MM.1S (cell line): Measurements from ENCODE around the gene TEX55.

Experiments used
- DNase-seq: peaks from one replicate; pipeline ENCODE4 v3.0.0-alpha.2; 2015
- H2AFZ ChIP-seq: fragments of 300-600 bp; sonication (generic); 2 replicates; pipeline ENCODE4 v1.6.0; 2016; ENCODE audit warnings: antibody characterized with exemption, low read length
- H3F3A ChIP-seq: fragments of 300-600 bp; sonication (generic); 2 replicates; pipeline ENCODE4 v1.6.1; 2016; ENCODE audit warnings: mild to moderate bottlenecking, antibody characterized with exemption, low read length, moderate library complexity, mixed read lengths; ENCODE audit not compliant: insufficient read depth
- H3K27ac ChIP-seq: fragments of 300-600 bp; sonication (generic); 2 replicates; pipeline ENCODE4 v1.5.1; 2016; ENCODE audit warnings: mild to moderate bottlenecking, low read length
- H3K27me3 ChIP-seq: fragments of 300-600 bp; sonication (generic); replicated peaks from 2 replicates; pipeline ENCODE4 v1.6.0; 2016; ENCODE audit warnings: low read length; ENCODE audit not compliant: insufficient read depth
- H3K36me3 ChIP-seq: fragments of 300-600 bp; sonication (generic); replicated peaks from 2 replicates; pipeline ENCODE4 v1.6.1; 2016; ENCODE audit warnings: mild to moderate bottlenecking, low read length, mixed read lengths; ENCODE audit not compliant: insufficient read depth
- H3K4me1 ChIP-seq: fragments of 300-600 bp; sonication (generic); 2 replicates; pipeline ENCODE4 v1.6.1; 2016; ENCODE audit warnings: low read length, mixed read lengths
- H3K4me2 ChIP-seq: fragments of 300-600 bp; sonication (generic); 2 replicates; pipeline ENCODE4 v1.6.0; 2016; ENCODE audit warnings: low read depth, low read length
- H3K4me3 ChIP-seq: fragments of 300-600 bp; sonication (generic); 2 replicates; pipeline ENCODE4 v1.5.1; 2016; ENCODE audit warnings: low read length, mixed read lengths
- H3K79me2 ChIP-seq: fragments of 300-600 bp; sonication (generic); 2 replicates; pipeline ENCODE4 v1.6.1; 2016; ENCODE audit warnings: mixed run types, low read length, mixed read lengths
- H3K9ac ChIP-seq: fragments of 300-600 bp; sonication (generic); 2 replicates; pipeline ENCODE4 v1.6.1; 2016; ENCODE audit warnings: low read length, mixed read lengths
- H3K9me2 ChIP-seq: fragments of 300-600 bp; sonication (generic); replicated peaks from 2 replicates; pipeline ENCODE4 v1.6.1; 2016; ENCODE audit warnings: mild to moderate bottlenecking, low read length, mixed read lengths; ENCODE audit not compliant: insufficient read depth
- H3K9me3 ChIP-seq: fragments of 300-600 bp; sonication (generic); replicated peaks from 2 replicates; pipeline ENCODE4 v1.6.1; 2016; ENCODE audit warnings: mild to moderate bottlenecking, low read length, mixed read lengths; ENCODE audit not compliant: insufficient read depth
- H4K20me1 ChIP-seq: fragments of 300-600 bp; sonication (generic); 2 replicates; pipeline ENCODE4 v1.6.1; 2016; ENCODE audit warnings: mild to moderate bottlenecking, low read length, moderate library complexity, mixed read lengths; ENCODE audit not compliant: insufficient read depth
- CTCF ChIP-seq: fragments of 300-600 bp; sonication (generic); IDR thresholded peaks from 2 replicates; pipeline ENCODE4 v1.5.1; 2016; ENCODE audit warnings: antibody characterized with exemption, low read length, mixed read lengths
- EZH2 ChIP-seq: fragments of 300-600 bp; sonication (generic); optimal IDR thresholded peaks from 2 replicates; pipeline ENCODE3; 2017; ENCODE audit warnings: low read depth, mild to moderate bottlenecking, antibody characterized with exemption, low read length, mixed read lengths
- EZH2phosphoT487 ChIP-seq: fragments of 300-600 bp; sonication (generic); IDR thresholded peaks from 2 replicates; pipeline ENCODE4 v1.6.1; 2018; ENCODE audit warnings: antibody characterized with exemption, low read length

TEX55 gene

GRCh38 chr3:119175872-119176756 lies 30.1 kb downstream of the TEX55 start:
- Histone ChIP-seq H3K79me2 (no peaks in the 10 kb centered on the region), H3K9me2 (no peaks in the 10 kb centered on the region), H3K4me3 (no peak overlapping the region), H3K36me3 (no peaks in the 10 kb centered on the region), H3K4me2 (no peak overlapping the region), H3K9me3 (no peaks in the 10 kb centered on the region), H3K9ac (no peak overlapping the region), H3F3A (no peaks in the 10 kb centered on the region), H3K27ac (no peak overlapping the region), H3K4me1 (no peaks in the 10 kb centered on the region), H3K27me3 (no peaks in the 10 kb centered on the region), H2AFZ (no peak overlapping the region), H4K20me1 (no peaks in the 10 kb centered on the region)
- no peak for DNase-seq
- TF ChIP-seq CTCF (no peak), EZH2phosphoT487 (no peak), EZH2 (no peak)

GRCh38 chr3:119176778-119177177 lies 30.8 kb downstream of the TEX55 start:
- Histone ChIP-seq H3K79me2 (no peaks in the 10 kb centered on the region), H3K4me3 (no peak overlapping the region), H3K4me2 (no peak overlapping the region), H3K27ac (no peak overlapping the region), H3K27me3 (no peaks in the 10 kb centered on the region), H3K9ac (no peak overlapping the region), H3K4me1 (no peaks in the 10 kb centered on the region), H4K20me1 (no peaks in the 10 kb centered on the region), H3F3A (no peaks in the 10 kb centered on the region), H3K9me3 (no peaks in the 10 kb centered on the region), H2AFZ (no peak overlapping the region), H3K36me3 (no peaks in the 10 kb centered on the region), H3K9me2 (no peaks in the 10 kb centered on the region)
- TF ChIP-seq EZH2phosphoT487 (no peak), CTCF (no peak)
- DNase-seq = no peak

- Histone ChIP-seq H3F3A (no peaks in the 10 kb centered on the region), H3K36me3 (no peaks in the 10 kb centered on the region), H2AFZ (no peak overlapping the region), H3K4me2 (no peak overlapping the region), H3K4me1 (no peaks in the 10 kb centered on the region), H3K9me3 (no peaks in the 10 kb centered on the region), H3K9me2 (no peaks in the 10 kb centered on the region), H3K4me3 (no peak overlapping the region), H4K20me1 (no peaks in the 10 kb centered on the region), H3K27me3 (no peaks in the 10 kb centered on the region), H3K79me2 (no peaks in the 10 kb centered on the region), H3K27ac (no peak overlapping the region), H3K9ac (no peak overlapping the region)
- no peak for TF ChIP-seq EZH2phosphoT487
- TF ChIP-seq CTCF = no peak
- no peak for TF ChIP-seq EZH2
- DNase-seq = no peak
These were observed 31.4 kb downstream of the TEX55 start for GRCh38 chr3:119177321-119177720.
